ENCODE results near the gene SELENOT.

SELENOT gene

GRCh38 chr3:150662410-150663200, 59.5 kb downstream of the SELENOT start:
- DNase-seq (ENCODE audit: low read depth, low spot score) = no peak

DNA sequence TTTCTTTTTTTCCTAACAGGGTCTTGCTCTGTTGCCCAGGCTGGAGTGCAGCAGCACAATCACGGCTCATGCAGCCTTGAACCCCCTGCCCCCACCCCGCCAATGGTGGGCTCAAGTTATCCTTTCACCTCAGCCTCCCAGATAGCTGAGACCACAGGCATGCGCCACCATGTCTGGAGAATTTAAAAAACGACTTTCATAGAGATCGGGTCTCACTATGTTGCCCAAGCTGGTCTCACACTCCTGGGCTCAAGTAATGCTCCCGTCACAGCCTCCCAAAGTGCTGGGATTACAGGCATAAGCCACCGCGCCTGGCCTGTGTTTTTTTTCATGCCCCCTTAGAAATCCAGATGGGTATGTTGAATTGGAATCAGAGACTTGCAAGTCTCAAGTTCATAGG, 60.3 kb downstream of the SELENOT start:
- DNase-seq (ENCODE audit: low read depth, low spot score) = no peak

- no peak for DNase-seq (ENCODE audit: low read depth, low spot score)
Measured at GRCh38 chr3:150666167-150666566, 63.0 kb downstream of the SELENOT start.

DNA sequence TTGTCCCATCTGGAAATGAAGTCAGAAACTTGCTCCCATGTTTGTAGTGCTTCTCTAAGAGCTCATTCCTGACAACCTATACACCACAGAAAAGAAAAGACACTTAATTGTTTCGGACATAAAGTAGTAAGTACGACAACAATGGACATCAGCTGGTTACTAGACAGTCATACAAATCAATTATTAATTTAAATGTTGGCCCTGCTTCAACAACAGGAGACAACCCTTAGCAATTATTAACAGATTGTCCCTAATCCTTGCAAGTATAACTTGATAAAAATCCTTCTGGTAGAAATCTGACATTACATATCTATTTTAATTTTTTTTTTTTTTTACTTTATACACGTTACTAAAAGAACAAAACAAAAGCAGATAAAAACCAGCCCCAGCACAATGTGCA, 70.8 kb downstream of the SELENOT start:
- no peak for DNase-seq (ENCODE audit: low read depth, low spot score)

DNA sequence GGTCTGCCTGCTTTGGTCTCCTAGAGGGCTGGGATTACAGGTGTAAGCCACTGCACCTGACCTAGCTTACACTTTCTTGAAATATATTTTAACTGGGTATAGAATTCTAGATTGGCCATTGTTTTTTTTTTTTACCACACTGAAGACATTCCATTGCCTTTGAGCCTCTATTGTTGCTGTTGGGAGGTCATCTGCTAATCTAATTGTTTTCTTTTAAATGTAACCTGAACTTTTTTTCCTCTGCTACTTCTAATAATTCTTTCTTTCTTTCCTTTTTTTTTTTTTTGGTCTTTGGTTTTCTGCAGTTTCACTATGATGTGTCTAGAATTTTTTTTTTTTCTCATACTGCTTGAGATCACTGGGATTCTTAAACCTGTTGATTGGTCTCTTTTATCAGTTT, 72.5 kb downstream of the SELENOT start:
- no peak for DNase-seq (ENCODE audit: low read depth, low spot score)

Data from activated CD4-positive, CD25-positive, alpha-beta regulatory T cell treated with anti-CD3 and anti-CD28 coated beads, Interleukin-2, amount 50 U/mL, for 16 hours (primary cell).